PC-9 (cell line): ENCODE results near the gene CNDP1. TPM values are rescaled to one million over a fixed set of nuclear protein-coding genes. Genes with fewer than 3 reads are reported as not detected.

ENCODE experiments used
- BruUV-seq: library from RNA; stranded (reverse); fragments of 400-500 nt; replicated peaks from 2 replicates; lab custom pipeline; 2021; lab: Mats Ljungman, UMichigan
- CTCF ChIA-PET: fragments of 300-600 bp; sonication (Branson Sonifier 250); formaldehyde crosslinking; loops from one replicate; lab custom pipeline; 2022; ENCODE audit warnings: antibody characterized with exemption; lab: Charles Lee
- POLR2A ChIA-PET: fragments of 300-600 bp; sonication (Branson Sonifier 250); formaldehyde crosslinking; loops from one replicate; lab custom pipeline; 2022; ENCODE audit warnings: antibody characterized with exemption; ENCODE audit not compliant: unreplicated experiment; lab: Charles Lee
- DNase-seq, 2 experiments: peaks; one replicate each; pipeline versions ENCODE4 v3.0.0 to v3.0.0-alpha.2; 2015 to 2022; ENCODE audit warnings: mixed read lengths in 1 of 2
- H2AFZ ChIP-seq: fragments of 200-600 bp; sonication (generic); 2 replicates; pipeline ENCODE4 v1.8.1; 2017; ENCODE audit warnings: antibody characterized with exemption
- H3F3A ChIP-seq: fragments of 200-600 bp; sonication (generic); 2 replicates; pipeline ENCODE4 v1.8.1; 2017; ENCODE audit warnings: antibody characterized with exemption, mild to moderate bottlenecking, low read depth; ENCODE audit not compliant: insufficient read depth
- H3K27ac ChIP-seq: fragments of 200-600 bp; sonication (generic); 2 replicates; pipeline ENCODE4 v1.6.1; 2016; ENCODE audit warnings: mixed run types
- H3K27me3 ChIP-seq: fragments of 200-600 bp; sonication (generic); 2 replicates; pipeline ENCODE4 v1.6.1; 2016; ENCODE audit warnings: low read depth, mixed run types; ENCODE audit not compliant: insufficient read depth
- H3K36me3 ChIP-seq: fragments of 200-600 bp; sonication (generic); 2 replicates; pipeline ENCODE4 v1.6.1; 2016; ENCODE audit warnings: low read depth, mixed run types
- H3K4me1 ChIP-seq: fragments of 200-600 bp; sonication (generic); replicated peaks from 2 replicates; pipeline ENCODE4 v1.6.1; 2016; ENCODE audit warnings: mixed run types; ENCODE audit not compliant: insufficient read depth
- H3K4me2 ChIP-seq: fragments of 200-600 bp; sonication (generic); 2 replicates; pipeline ENCODE4 v1.6.1; 2017; ENCODE audit warnings: mixed run types
- H3K4me3 ChIP-seq: fragments of 200-600 bp; sonication (generic); 2 replicates; pipeline ENCODE4 v1.6.1; 2016; ENCODE audit warnings: mixed run types
- H3K79me2 ChIP-seq: fragments of 200-600 bp; sonication (generic); 2 replicates; pipeline ENCODE4 v1.6.1; 2017; ENCODE audit warnings: low read depth, mixed run types
- H3K9me2 ChIP-seq: fragments of 200-600 bp; sonication (generic); 2 replicates; pipeline ENCODE4 v1.8.1; 2017; ENCODE audit warnings: mild to moderate bottlenecking; ENCODE audit not compliant: insufficient read depth
- H3K9me3 ChIP-seq: fragments of 200-600 bp; sonication (generic); 2 replicates; pipeline ENCODE4 v1.8.1; 2016; ENCODE audit warnings: low read depth; ENCODE audit not compliant: insufficient read depth
- H4K20me1 ChIP-seq: fragments of 200-600 bp; sonication (generic); 2 replicates; pipeline ENCODE4 v1.8.1; 2017; ENCODE audit not compliant: insufficient read depth
- CTCF ChIP-seq: fragments of 200-600 bp; sonication (generic); conservative IDR thresholded peaks from 2 replicates; pipeline ENCODE4 v1.6.1; 2017; ENCODE audit warnings: mixed run types, antibody characterized with exemption, mild to moderate bottlenecking, moderate library complexity
- EZH2 ChIP-seq: fragments of 200-600 bp; sonication (generic); IDR thresholded peaks from 2 replicates; pipeline ENCODE4 v1.8.0; 2017; ENCODE audit warnings: antibody characterized with exemption, low read depth
- intact Hi-C: fragments of 100-400 bp; cut with micrococcal nuclease; formaldehyde crosslinking; loops from one replicate; pipeline ENCODE4 v1.10.0; 2022; ENCODE audit not compliant: unreplicated experiment
- total RNA-seq: library from RNA; stranded (reverse); gene quantifications from 2 replicates; pipeline ENCODE4 v1.2.3, GENCODE V29; 2021

The CNDP1 gene
- total RNA-seq, 1 experiment from 2014 or later = not detected

DNA sequence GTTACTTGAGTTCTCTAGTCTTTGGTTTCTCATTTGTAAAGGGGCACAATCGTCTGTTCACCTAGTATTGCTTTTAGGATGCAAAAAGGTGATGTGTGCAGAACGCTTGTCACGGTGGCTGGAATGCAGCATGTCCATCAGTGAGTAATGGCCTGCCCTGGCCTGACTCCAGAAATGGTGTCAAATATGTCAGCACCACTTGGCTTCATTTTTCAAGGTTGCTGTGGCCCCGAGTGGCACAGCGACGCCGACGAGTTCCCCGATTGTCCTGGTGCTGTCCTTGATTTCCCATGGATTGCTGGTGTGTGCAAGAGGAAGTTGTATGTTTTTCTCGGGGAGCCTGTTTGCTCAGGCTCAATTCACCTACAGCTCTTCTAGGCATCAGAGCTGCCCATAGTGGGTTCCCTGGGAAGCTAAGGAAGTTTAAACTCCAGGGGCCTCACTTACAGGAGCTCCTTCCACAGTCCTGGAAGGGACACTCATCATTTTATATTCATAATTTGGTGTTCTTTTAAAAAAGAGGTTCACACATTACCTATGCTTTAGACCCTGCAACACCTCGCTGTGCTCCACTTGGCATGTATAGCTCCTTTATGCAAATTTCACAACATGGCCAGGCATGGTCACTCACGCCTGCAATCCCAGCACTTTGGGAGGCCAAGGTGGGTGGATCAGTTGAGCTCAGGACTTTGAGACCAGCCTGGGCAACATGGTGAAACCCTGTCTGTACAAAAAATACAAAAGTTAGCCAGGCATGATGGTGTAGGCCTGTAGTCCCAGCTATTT lies 37.8 kb downstream of the CNDP1 start:
- Histone ChIP-seq H2AFZ (no peak overlapping the region), H3K4me2 (no peak overlapping the region), H3F3A (no peaks in the 10 kb centered on the region), H3K4me1 (no peaks in the 10 kb centered on the region), H3K4me3 (no peak overlapping the region), H4K20me1 (no peaks in the 10 kb centered on the region), H3K9me2 (no peaks in the 10 kb centered on the region), H3K27ac (no peak overlapping the region), H3K9me3 (no peaks in the 10 kb centered on the region; the same call in 1 of the 2 replicates), H3K79me2 (no peaks in the 10 kb centered on the region), H3K27me3 (peaks cover 91% of the 10 kb centered on the region), H3K36me3 (no peaks in the 10 kb centered on the region)
- POLR2A ChIA-PET = no interaction called here
- intact Hi-C loops = no loop called here
- CTCF ChIA-PET = no interaction called here
- no TSS peak for BruUV-seq
- TF ChIP-seq EZH2 (no peak), CTCF (no peak)
- DNase-seq = no peak

DNA sequence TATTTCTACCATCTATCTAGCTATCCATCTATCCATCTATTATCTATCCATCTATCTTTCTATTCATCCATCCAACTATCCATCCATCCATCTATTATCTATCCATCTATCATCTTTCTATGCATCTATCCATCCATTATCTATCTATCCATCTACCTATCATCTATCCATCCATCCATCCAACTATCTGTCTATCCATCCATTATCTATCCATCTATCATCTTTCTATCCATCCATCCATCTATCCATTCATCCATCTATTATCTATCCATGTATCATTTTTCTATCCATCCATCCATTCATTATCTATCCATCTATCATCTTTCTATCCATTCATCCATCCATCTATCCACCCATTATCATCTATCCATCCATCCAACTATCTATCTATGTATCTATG lies 38.8 kb downstream of the CNDP1 start:
- TF ChIP-seq CTCF = no peak
- no peak for TF ChIP-seq EZH2
- Histone ChIP-seq H3K36me3 (no peaks in the 10 kb centered on the region), H3K79me2 (no peaks in the 10 kb centered on the region), H4K20me1 (no peaks in the 10 kb centered on the region), H3K9me2 (no peaks in the 10 kb centered on the region), H2AFZ (no peak overlapping the region), H3K27ac (no peak overlapping the region), H3K27me3 (peaks cover 91% of the 10 kb centered on the region), H3K4me1 (no peaks in the 10 kb centered on the region), H3K9me3 (no peaks in the 10 kb centered on the region; the same call in 1 of the 2 replicates), H3K4me2 (no peak overlapping the region), H3F3A (no peaks in the 10 kb centered on the region), H3K4me3 (no peak overlapping the region)
- ChIA-PET CTCF (interaction anchor here (0.7 kb wide), 1 partner anchor 217 kb away, joined by 5 read pairs; no protein-coding TSS in a partner anchor), POLR2A (no interaction called here)
- DNase-seq = no peak
- no TSS peak for BruUV-seq
- intact Hi-C loops = no loop called here

- H3F3A ChIP-seq = no peaks in the 10 kb centered on the region
- H3K9me2 ChIP-seq = no peaks in the 10 kb centered on the region
- DNase-seq = no peak
- TF ChIP-seq CTCF (no peak), EZH2 (no peak)
- intact Hi-C loops = no loop called here
- H3K9me3 ChIP-seq = no peaks in the 10 kb centered on the region; the same call in 1 of the 2 replicates
- no peak overlapping the region for H3K27ac ChIP-seq
- peaks cover 90% of the 10 kb centered on the region for H3K27me3 ChIP-seq
- H3K36me3 ChIP-seq = no peaks in the 10 kb centered on the region
- CTCF ChIA-PET = no interaction called here
- POLR2A ChIA-PET = no interaction called here
- H3K4me3 ChIP-seq = no peak overlapping the region
- BruUV-seq = no TSS peak
- no peak overlapping the region for H2AFZ ChIP-seq
- H3K79me2 ChIP-seq = no peaks in the 10 kb centered on the region
- no peaks in the 10 kb centered on the region for H4K20me1 ChIP-seq
- H3K4me1 ChIP-seq = no peaks in the 10 kb centered on the region
- H3K4me2 ChIP-seq = no peak overlapping the region
Measured at GRCh38 chr18:74574916-74575315, 40.6 kb downstream of the CNDP1 start.
